HCT116 (cell line): ENCODE measurements around the gene ADAMTS13. TPM values are rescaled to one million over a fixed set of nuclear protein-coding genes. Genes with fewer than 3 reads are reported as not detected.

Experiments
- ATAC-seq: fragments of 200-7000 bp; cut with Tn5 transposase; 2 replicates; pipeline ENCODE4 v1.9.1; 2020; ENCODE audit warnings: mild to moderate bottlenecking, moderate library complexity
- BruUV-seq: library from RNA; stranded (reverse); fragments of 400-500 nt; replicated peaks from 2 replicates; lab custom pipeline; 2021; lab: Mats Ljungman, UMichigan
- CTCF ChIA-PET: fragments of 300-600 bp; sonication (Branson Sonifier 250); formaldehyde crosslinking; loops from one replicate; lab custom pipeline; 2021; ENCODE audit warnings: antibody characterized with exemption; lab: Charles Lee
- POLR2A ChIA-PET: fragments of 300-600, 350-600 bp; sonication (Branson Sonifier 250); formaldehyde crosslinking; loops from one replicate; lab custom pipeline; 2021; ENCODE audit warnings: antibody characterized with exemption; lab: Charles Lee
- RAD21 ChIA-PET, 2 experiments: fragments of 300-600 bp; sonication (Branson Sonifier 250); formaldehyde crosslinking; loops; one replicate each; lab custom pipeline; 2023; ENCODE audit warnings: low total read pairs in 2 of 2; ENCODE audit not compliant: uncharacterized antibody in 2 of 2, unreplicated experiment in 2 of 2, low non-redundant PET in 1 of 2; lab: Charles Lee
- DNase-seq: peaks from one replicate; pipeline ENCODE4 v3.0.0-alpha.2; 2010; ENCODE audit warnings: low read depth, low spot score
- H2AFZ ChIP-seq: fragments of 200-600 bp; shearing (Covaris generic), sonication (generic); 2 replicates; pipeline ENCODE4 v1.6.1; 2017; ENCODE audit warnings: low read depth, mixed run types, mixed read lengths, antibody characterized with exemption, low read length; ENCODE audit not compliant: poor library complexity, severe bottlenecking
- H3K27ac ChIP-seq: 2 replicates; pipeline ENCODE4 v1.5.1; 2012; ENCODE audit warnings: low read depth, low read length
- H3K27me3 ChIP-seq: fragments of 200-600 bp; sonication (generic); 2 replicates; pipeline ENCODE4 v1.6.1; 2016; ENCODE audit warnings: mixed run types, low read length, mixed read lengths; ENCODE audit not compliant: insufficient read depth
- H3K36me3 ChIP-seq, 2 experiments: fragments of 200-500 bp in 1 of 2; fragments of 200-600 bp in 1 of 2; sonication (Bioruptor generic) in 1 of 2; sonication (generic) in 1 of 2; 2 replicates each; pipeline versions ENCODE4 v1.5.1 to v1.6.1; 2014 to 2016; ENCODE audit warnings: low read length in 2 of 2, inconsistent platforms in 1 of 2, mixed read lengths in 1 of 2, mixed run types in 1 of 2; ENCODE audit not compliant: insufficient read depth in 2 of 2, control insufficient read depth in 1 of 2
- H3K4me1 ChIP-seq, 2 experiments: fragments of 200-600 bp in 1 of 2; sonication (generic) in 1 of 2; 2 replicates each; pipeline versions ENCODE4 v1.5.1 to v1.6.1; 2012 to 2017; ENCODE audit warnings: low read length in 2 of 2, inconsistent platforms in 1 of 2, mild to moderate bottlenecking in 1 of 2, mixed read lengths in 1 of 2, mixed run types in 1 of 2, moderate library complexity in 1 of 2; ENCODE audit not compliant: insufficient read depth in 2 of 2, control insufficient read depth in 1 of 2
- H3K4me2 ChIP-seq: fragments of 200-600 bp; sonication (generic); 2 replicates; pipeline ENCODE4 v1.6.1; 2017; ENCODE audit warnings: mixed run types, low read length, mixed read lengths
- H3K4me3 ChIP-seq, 2 experiments: fragments of 200-600 bp in 1 of 2; sonication (generic) in 1 of 2; replicated peaks in 1 of 2; 2 replicates each; pipeline ENCODE4 v1.5.1; 2011 to 2016; ENCODE audit warnings: low read length in 2 of 2, control low read depth in 1 of 2, low read depth in 1 of 2, mild to moderate bottlenecking in 1 of 2, mixed read lengths in 1 of 2, mixed run types in 1 of 2
- H3K79me2 ChIP-seq: fragments of 200-600 bp; sonication (generic); 2 replicates; pipeline ENCODE4 v1.6.1; 2017; ENCODE audit warnings: mild to moderate bottlenecking, mixed run types, low read length, moderate library complexity, mixed read lengths; ENCODE audit not compliant: insufficient read depth
- H3K9ac ChIP-seq: fragments of 200-600 bp; sonication (generic); 2 replicates; pipeline ENCODE4 v1.6.1; 2016; ENCODE audit warnings: low read length, mixed read lengths
- H3K9me2 ChIP-seq: fragments of 200-600 bp; sonication (generic), shearing (Covaris generic); 2 replicates; pipeline ENCODE4 v1.6.1; 2017; ENCODE audit warnings: mixed run types, mild to moderate bottlenecking, moderate library complexity; ENCODE audit not compliant: insufficient read depth
- H3K9me3 ChIP-seq, 2 experiments: fragments of 200-500 bp in 1 of 2; fragments of 200-600 bp in 1 of 2; sonication (Bioruptor generic) in 1 of 2; sonication (generic) in 1 of 2; 2 replicates each; pipeline ENCODE4 v1.6.1; 2014 to 2017; ENCODE audit warnings: low read length in 2 of 2, mixed read lengths in 2 of 2, inconsistent platforms in 1 of 2, low read depth in 1 of 2, mild to moderate bottlenecking in 1 of 2, mixed run types in 1 of 2, moderate library complexity in 1 of 2; ENCODE audit not compliant: control insufficient read depth in 1 of 2, insufficient read depth in 1 of 2
- H4K20me1 ChIP-seq: fragments of 200-600 bp; sonication (generic), shearing (Covaris generic); 2 replicates; pipeline ENCODE4 v1.6.1; 2017; ENCODE audit warnings: mixed run types, mild to moderate bottlenecking, moderate library complexity; ENCODE audit not compliant: insufficient read depth
- CBX3 ChIP-seq: IDR thresholded peaks from 2 replicates; pipeline ENCODE4 v1.6.1; 2012; ENCODE audit warnings: low read depth
- CEBPB ChIP-seq: IDR thresholded peaks from 2 replicates; pipeline ENCODE4 v1.6.1; 2012; ENCODE audit warnings: low read depth
- EGR1 ChIP-seq: IDR thresholded peaks from 2 replicates; pipeline ENCODE4 v1.6.1; 2012; ENCODE audit warnings: low read depth
- ELF1 ChIP-seq: IDR thresholded peaks from 2 replicates; pipeline ENCODE4 v1.6.1; 2012; ENCODE audit warnings: low read depth, borderline replicate concordance
- EZH2 ChIP-seq: fragments of 200-600 bp; sonication (generic); IDR thresholded peaks from 2 replicates; pipeline ENCODE4 v1.6.1; 2017; ENCODE audit warnings: antibody characterized with exemption, mixed run types
- EZH2phosphoT487 ChIP-seq: fragments of 200-600 bp; IDR thresholded peaks from 2 replicates; pipeline ENCODE4 v1.6.1; 2018; ENCODE audit warnings: antibody characterized with exemption, borderline replicate concordance
- JUND ChIP-seq: IDR thresholded peaks from 2 replicates; pipeline ENCODE4 v1.6.1; 2012
- POLR2A ChIP-seq: IDR thresholded peaks from 2 replicates; pipeline ENCODE4 v1.7.0; 2011; ENCODE audit warnings: borderline replicate concordance; ENCODE audit not compliant: insufficient read depth, insufficient read length; ENCODE audit errors: extremely low read depth
- POLR2AphosphoS5 ChIP-seq: IDR thresholded peaks from 2 replicates; pipeline ENCODE4 v1.6.1; 2011; ENCODE audit warnings: mild to moderate bottlenecking, low read depth, low read length, moderate library complexity
- SIN3A ChIP-seq: IDR thresholded peaks from 2 replicates; pipeline ENCODE4 v1.6.1; 2012; ENCODE audit warnings: low read depth
- SRF ChIP-seq: IDR thresholded peaks from 2 replicates; pipeline ENCODE4 v1.6.1; 2012; ENCODE audit warnings: low read depth
- TCF7L2 ChIP-seq: IDR thresholded peaks from 2 replicates; pipeline ENCODE4 v1.7.0; 2011; ENCODE audit warnings: borderline replicate concordance, inconsistent platforms; ENCODE audit not compliant: insufficient read depth, insufficient read length; ENCODE audit errors: extremely low read depth
- YY1 ChIP-seq: IDR thresholded peaks from 2 replicates; pipeline ENCODE4 v1.6.1; 2011; ENCODE audit warnings: low read length, low read depth, moderate library complexity, mild to moderate bottlenecking; ENCODE audit not compliant: insufficient replicate concordance; ENCODE audit errors: extremely low read depth
- ZFX ChIP-seq: fragments of 450-650 bp; IDR thresholded peaks from 2 replicates; pipeline ENCODE4 v1.6.1; 2017
- ZNF274 ChIP-seq: fragments of 200-500 bp; sonication (Bioruptor generic); IDR thresholded peaks from 2 replicates; pipeline ENCODE4 v1.6.1; 2014; ENCODE audit warnings: mild to moderate bottlenecking, low read depth, low read length, inconsistent platforms
- intact Hi-C: fragments of 100-400 bp; cut with micrococcal nuclease; formaldehyde crosslinking; loops from 2 replicates; pipeline ENCODE4 v1.10.0; 2022
- total RNA-seq: library from RNA; stranded (reverse); gene quantifications from one replicate; pipeline ENCODE4 v1.2.1, GENCODE V29; 2021; ENCODE audit not compliant: unreplicated experiment
- TF ChIP-seq, protein P1 (sequence below): IDR thresholded peaks from 2 replicates; pipeline ENCODE4 v1.6.1; 2012
- TF ChIP-seq, protein P2 (sequence below): IDR thresholded peaks from 2 replicates; pipeline ENCODE4 v1.6.1; 2011; ENCODE audit warnings: mild to moderate bottlenecking, low read length, moderate library complexity; ENCODE audit not compliant: insufficient replicate concordance; ENCODE audit errors: extremely low read depth
- TF ChIP-seq, protein P3 (sequence below), 3 experiments: fragments of 200-600 bp in 1 of 3; sonication (generic) in 1 of 3; IDR thresholded peaks in 2 of 3; conservative IDR thresholded peaks in 1 of 3; 2 replicates each; pipeline ENCODE4 v1.5.1; 2012 to 2017; ENCODE audit warnings: low read depth in 2 of 3, low read length in 2 of 3, antibody characterized with exemption in 1 of 3, borderline replicate concordance in 1 of 3, control low read depth in 1 of 3, mild to moderate bottlenecking in 1 of 3, mixed read lengths in 1 of 3, mixed run types in 1 of 3, moderate library complexity in 1 of 3; ENCODE audit not compliant: insufficient read depth in 1 of 3
- TF ChIP-seq, protein P4 (sequence below): IDR thresholded peaks from 2 replicates; pipeline ENCODE4 v1.6.1; 2012; ENCODE audit warnings: low read depth

The ADAMTS13 gene
- total RNA-seq, 1 experiment from 2014 or later: 9.2 TPM

DNA sequence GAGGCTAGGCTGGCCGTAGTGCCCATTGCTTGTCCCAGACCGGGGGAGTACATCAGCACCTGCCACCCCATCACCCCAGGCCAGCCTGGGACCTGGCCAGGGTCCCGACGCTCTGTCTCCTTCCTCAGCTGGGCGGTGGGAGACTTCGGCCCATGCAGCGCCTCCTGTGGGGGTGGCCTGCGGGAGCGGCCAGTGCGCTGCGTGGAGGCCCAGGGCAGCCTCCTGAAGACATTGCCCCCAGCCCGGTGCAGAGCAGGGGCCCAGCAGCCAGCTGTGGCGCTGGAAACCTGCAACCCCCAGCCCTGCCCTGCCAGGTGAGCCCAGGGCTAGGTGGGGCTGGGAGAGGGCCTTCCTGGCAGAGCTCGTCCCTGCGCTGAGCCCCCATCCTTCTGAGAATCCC, 21.1 kb downstream of the ADAMTS13 start:
- H3K9ac ChIP-seq: no peak overlapping the region
- H3K27me3 ChIP-seq: no peaks in the 10 kb centered on the region
- no peaks in the 10 kb centered on the region for H3K36me3 ChIP-seq
- H2AFZ ChIP-seq: no peak overlapping the region
- intact Hi-C loops: no loop called here
- no peaks in the 10 kb centered on the region for H4K20me1 ChIP-seq
- BruUV-seq: no TSS peak
- no peak for TF ChIP-seq EZH2
- no peak for TF ChIP-seq ZNF274
- no peak for TF ChIP-seq EGR1
- TF ChIP-seq, protein P1, sequence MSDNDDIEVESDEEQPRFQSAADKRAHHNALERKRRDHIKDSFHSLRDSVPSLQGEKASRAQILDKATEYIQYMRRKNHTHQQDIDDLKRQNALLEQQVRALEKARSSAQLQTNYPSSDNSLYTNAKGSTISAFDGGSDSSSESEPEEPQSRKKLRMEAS: no peak
- no peak for TF ChIP-seq SIN3A
- TF ChIP-seq, protein P2, sequence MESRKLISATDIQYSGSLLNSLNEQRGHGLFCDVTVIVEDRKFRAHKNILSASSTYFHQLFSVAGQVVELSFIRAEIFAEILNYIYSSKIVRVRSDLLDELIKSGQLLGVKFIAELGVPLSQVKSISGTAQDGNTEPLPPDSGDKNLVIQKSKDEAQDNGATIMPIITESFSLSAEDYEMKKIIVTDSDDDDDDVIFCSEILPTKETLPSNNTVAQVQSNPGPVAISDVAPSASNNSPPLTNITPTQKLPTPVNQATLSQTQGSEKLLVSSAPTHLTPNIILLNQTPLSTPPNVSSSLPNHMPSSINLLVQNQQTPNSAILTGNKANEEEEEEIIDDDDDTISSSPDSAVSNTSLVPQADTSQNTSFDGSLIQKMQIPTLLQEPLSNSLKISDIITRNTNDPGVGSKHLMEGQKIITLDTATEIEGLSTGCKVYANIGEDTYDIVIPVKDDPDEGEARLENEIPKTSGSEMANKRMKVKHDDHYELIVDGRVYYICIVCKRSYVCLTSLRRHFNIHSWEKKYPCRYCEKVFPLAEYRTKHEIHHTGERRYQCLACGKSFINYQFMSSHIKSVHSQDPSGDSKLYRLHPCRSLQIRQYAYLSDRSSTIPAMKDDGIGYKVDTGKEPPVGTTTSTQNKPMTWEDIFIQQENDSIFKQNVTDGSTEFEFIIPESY: no peak
- TF ChIP-seq POLR2AphosphoS5: no peak
- TF ChIP-seq TCF7L2: no peak
- TF ChIP-seq, protein P3, sequence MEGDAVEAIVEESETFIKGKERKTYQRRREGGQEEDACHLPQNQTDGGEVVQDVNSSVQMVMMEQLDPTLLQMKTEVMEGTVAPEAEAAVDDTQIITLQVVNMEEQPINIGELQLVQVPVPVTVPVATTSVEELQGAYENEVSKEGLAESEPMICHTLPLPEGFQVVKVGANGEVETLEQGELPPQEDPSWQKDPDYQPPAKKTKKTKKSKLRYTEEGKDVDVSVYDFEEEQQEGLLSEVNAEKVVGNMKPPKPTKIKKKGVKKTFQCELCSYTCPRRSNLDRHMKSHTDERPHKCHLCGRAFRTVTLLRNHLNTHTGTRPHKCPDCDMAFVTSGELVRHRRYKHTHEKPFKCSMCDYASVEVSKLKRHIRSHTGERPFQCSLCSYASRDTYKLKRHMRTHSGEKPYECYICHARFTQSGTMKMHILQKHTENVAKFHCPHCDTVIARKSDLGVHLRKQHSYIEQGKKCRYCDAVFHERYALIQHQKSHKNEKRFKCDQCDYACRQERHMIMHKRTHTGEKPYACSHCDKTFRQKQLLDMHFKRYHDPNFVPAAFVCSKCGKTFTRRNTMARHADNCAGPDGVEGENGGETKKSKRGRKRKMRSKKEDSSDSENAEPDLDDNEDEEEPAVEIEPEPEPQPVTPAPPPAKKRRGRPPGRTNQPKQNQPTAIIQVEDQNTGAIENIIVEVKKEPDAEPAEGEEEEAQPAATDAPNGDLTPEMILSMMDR (IDR thresholded peaks at IDR 0.05 in 2 of 3, conservative IDR thresholded peaks at IDR 0.05 in 1 of 3; ENCODE audit: borderline replicate concordance in 1 of 3, insufficient read depth in 1 of 3, low read depth in 2 of 3, low read length in 2 of 3): no peak
- TF ChIP-seq, protein P4, sequence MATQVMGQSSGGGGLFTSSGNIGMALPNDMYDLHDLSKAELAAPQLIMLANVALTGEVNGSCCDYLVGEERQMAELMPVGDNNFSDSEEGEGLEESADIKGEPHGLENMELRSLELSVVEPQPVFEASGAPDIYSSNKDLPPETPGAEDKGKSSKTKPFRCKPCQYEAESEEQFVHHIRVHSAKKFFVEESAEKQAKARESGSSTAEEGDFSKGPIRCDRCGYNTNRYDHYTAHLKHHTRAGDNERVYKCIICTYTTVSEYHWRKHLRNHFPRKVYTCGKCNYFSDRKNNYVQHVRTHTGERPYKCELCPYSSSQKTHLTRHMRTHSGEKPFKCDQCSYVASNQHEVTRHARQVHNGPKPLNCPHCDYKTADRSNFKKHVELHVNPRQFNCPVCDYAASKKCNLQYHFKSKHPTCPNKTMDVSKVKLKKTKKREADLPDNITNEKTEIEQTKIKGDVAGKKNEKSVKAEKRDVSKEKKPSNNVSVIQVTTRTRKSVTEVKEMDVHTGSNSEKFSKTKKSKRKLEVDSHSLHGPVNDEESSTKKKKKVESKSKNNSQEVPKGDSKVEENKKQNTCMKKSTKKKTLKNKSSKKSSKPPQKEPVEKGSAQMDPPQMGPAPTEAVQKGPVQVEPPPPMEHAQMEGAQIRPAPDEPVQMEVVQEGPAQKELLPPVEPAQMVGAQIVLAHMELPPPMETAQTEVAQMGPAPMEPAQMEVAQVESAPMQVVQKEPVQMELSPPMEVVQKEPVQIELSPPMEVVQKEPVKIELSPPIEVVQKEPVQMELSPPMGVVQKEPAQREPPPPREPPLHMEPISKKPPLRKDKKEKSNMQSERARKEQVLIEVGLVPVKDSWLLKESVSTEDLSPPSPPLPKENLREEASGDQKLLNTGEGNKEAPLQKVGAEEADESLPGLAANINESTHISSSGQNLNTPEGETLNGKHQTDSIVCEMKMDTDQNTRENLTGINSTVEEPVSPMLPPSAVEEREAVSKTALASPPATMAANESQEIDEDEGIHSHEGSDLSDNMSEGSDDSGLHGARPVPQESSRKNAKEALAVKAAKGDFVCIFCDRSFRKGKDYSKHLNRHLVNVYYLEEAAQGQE: no peak
- no peak for TF ChIP-seq YY1
- no peak for TF ChIP-seq CBX3
- TF ChIP-seq POLR2A: no peak
- no peak for TF ChIP-seq ELF1
- TF ChIP-seq CEBPB: no peak
- TF ChIP-seq EZH2phosphoT487: no peak
- no peak for TF ChIP-seq SRF
- no peak for TF ChIP-seq JUND
- no peak for TF ChIP-seq ZFX
- H3K4me3 ChIP-seq: no peak overlapping the region
- H3K9me2 ChIP-seq: no peaks in the 10 kb centered on the region
- no peak overlapping the region for H3K4me2 ChIP-seq
- ChIA-PET RAD21 (no interaction called here), POLR2A (no interaction called here), CTCF (no interaction called here)
- ATAC-seq (no peak), DNase-seq (no peak)
- no peaks in the 10 kb centered on the region for H3K79me2 ChIP-seq
- H3K27ac ChIP-seq: no peak overlapping the region
- no peaks in the 10 kb centered on the region for H3K4me1 ChIP-seq
- no peaks in the 10 kb centered on the region for H3K9me3 ChIP-seq
